Measurements from ENCODE around the gene CACNB1.

CACNB1 gene

DNA sequence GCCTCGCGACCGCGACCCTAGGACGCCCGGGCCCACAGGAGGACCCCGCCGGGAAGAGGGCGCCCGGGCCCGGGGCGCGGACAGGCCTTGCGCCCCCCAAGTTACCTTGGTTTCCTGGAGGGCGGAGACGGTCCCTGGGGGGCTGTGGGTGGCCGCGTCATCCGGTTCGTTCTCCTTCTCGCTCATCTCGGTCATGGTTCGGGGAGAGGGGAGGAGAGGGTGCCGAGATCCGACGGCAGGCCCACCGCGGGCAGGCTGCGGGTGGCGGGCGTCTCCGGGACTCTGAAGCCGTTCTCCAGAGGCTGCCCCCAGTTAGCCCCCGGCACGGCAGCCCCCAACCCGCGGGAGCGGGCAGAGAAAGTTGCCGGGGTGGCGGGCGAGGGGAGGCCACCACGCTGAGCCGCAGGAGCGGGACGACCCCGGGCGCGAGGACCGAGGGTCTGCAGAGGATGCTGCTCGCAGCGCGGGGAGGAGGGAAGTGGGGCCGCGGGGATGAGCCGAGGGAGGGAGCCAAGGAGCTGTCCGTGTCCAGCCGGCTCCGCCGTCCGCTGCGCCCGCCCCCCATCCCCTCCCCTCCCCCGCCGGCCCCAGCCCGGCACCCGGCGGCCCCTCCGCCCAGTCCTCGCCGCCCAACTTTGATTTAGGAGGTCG lies 28.0 kb upstream of the CACNB1 start, which contains the start of gene STAC2:
Gene STAC2 (minus strand): TSS at position 638 of the 651 bp plus-strand sequence. CDS start 443 bp downstream, at position 195.
- no peak for DNase-seq

DNA sequence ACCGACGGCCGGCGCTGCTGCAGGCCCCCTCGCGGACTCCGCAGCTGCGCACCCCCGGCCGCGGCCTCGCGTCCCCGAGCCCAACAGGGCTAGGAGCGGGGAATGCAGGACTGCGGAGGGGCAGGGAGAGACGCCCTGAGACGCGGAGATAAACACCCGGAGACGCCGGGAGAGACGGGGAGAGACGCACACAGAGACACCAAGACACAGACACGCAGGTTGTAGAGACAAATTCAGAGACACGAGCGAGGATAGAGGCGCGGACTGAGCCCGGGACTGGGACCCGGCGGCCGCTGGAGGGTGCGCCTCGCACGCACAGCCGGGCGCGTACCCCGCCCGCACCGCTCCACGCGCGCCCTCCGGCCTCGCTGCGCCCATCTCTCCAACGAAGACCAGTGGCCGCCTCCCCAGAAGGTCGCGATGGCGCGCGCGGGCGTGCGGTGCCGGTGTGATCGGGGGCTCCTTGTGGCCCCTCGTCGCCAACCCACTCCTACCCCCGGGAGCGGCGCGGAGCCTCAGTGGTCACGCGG lies 27.4 kb upstream of the CACNB1 start:
- no peak for DNase-seq

DNA sequence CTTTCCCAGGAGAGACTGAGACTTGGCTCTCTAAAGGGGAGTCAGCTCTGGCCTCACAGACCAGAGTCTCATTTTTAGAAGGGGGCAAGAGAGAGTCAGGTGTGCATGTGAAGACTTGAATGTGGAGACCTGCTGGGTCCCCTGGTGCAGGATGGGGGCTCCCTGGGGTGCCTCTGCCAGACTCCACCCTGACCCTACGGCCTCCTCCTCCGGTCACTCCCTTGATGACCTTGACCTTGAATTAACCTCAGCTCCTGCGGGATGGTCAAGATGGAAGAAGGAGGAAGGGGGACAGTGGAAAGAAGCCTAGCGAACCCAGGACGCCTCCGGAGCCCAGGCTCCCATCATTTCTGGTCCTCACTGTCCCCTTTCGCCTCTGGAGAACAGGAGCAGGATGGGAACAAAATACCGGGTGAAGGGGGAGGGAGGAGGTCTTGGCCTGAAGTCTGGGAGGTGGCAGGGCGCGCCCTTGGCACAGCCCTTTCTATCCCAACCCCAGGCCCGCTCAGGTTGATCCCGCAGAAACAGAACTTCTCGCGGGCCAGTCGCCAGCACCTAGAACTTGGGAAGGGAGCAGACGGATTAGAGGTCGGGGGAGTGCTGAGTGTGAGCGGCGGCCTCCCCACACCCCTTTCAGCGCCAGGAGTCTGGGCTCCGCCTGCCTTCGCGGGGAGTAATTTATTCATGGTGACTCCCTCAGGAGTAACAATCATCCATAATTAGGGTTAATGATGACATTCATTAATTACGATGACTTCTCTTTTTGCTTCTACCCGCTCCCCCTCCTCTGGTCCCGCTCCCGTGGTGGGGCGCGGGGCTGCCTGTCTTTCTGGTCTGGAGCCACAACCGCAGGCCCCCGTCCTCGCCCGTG lies 26.7 kb upstream of the CACNB1 start:
- DNase-seq = no peak

DNA sequence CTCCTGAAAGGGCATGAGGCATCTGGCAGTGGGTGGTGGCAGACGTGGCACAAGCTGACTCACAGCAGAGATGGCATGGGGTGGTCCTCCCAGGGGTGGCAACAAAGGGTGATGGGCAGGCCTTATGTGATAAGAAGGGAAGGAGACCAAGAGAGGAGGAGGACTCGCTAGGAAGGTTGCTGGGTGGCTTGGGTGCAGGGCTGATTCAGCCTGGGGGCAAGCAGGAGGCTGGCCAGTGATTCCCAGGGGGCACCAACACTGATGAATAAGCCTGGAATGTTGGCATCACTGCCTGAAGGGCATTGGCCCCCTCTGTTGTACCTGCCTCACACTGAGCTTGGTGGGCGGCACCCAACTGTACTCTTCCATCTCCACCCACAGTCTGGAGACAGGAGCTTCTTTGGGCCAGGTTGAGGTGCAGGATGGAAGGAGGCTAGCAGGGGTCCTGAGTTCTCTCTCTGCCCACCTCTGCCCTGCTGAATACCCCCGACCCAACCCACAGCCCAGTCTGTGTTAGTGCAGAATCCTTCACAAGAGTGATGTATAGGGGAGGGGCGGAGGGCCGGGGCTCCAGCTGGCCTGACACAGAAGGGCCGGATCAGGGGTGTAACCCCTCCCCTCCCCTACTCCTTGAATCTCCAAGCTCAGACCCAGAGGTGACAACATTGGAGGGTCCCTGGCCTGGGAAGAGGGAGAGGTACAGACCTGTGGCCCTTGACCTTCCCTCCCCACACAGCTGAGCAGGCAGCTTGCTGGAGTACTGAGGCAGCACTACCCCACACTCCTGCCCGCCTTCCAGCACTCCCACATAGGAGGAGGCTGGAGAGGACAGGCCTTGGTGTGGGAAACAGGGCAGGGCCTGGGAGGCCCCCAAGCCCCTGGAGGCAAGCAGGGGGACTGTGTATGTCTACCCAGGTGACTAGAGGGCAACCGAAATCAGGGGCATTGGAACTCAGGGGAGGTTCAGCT lies 25.7 kb upstream of the CACNB1 start:
- DNase-seq = no peak

DNA sequence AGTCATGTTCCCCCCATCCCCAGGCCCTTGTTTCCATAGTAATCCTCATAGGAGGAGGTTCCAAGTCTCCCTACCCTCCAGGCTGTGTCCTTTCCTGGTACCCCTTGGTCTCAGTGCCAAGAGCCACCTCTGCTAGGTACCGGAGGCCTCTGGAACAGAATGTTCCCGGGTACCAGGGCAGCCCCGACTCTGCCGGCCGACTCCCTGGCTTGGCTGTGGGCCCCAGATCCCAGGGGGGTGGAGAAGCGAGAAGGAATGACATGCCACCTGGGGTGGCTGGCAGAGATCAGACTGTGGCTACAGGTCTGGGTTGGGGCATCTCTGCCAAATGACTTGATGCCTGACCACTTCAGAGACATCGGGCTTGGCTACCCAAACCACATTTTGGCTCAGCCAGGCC lies 24.7 kb upstream of the CACNB1 start:
- no peak for DNase-seq

DNA sequence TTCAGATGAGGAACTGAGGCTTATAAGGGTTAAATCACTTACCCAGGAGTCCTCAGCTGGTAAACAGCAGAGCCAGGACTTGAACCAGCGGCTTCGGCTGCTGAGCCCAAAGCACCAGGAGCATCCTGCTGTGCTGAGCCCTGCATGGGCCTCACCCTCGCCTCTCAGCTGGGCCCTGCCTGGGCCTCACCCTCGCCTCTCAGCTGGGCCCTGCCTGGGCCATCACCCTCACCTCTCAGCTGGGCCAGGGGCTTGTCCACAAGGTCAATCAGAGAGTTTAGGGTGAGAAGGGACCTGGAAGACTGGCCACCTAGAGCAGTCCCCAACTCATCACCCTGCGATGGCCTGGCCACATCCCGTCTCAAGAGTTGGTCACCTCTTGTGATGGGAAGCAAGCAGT lies 24.1 kb upstream of the CACNB1 start:
- no peak for DNase-seq

DNA sequence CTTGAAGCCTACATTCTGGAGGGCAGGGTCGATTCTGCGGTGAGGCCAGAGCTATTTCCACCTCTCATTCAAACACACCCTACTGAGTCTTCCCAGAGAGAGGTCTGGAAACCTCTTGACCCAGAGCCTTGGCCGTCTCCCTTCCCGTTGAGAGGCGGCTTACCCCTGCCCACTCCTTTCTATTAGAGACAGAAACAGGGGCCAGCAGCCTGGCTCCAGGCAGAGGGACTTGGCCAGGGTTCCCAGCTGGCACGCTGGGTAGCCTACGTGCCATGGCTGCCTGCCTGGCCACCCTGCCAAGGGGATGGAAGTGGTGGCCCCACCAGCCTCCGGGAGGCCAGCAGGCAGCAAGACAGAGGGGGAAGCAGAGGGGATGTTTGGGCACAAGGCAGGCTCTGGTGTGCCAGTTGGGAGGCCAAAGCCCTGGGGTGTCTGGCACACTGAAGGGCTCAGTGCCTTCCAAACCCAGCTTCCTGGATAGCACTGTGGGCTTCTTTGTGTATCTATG lies 22.2 kb upstream of the CACNB1 start:
- no peak for DNase-seq

DNA sequence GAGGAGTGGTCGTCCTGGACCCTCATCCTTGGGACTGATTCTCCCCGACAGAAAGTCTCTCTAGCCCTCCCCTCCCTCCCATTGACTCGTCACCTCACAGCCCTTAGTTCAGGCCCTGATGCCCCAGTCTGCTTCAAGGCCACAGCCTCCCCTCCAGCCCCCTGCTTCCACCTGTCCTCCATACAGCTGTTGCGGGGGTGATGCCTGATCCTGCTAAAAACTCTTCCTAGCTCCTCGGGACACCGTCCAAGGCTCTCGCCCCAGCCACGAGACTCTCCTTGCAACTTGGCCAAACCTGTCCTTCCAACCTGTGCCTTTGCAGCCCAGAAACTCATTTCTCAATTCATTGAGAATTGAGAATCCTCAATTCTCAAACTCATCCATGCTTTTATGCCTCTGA lies 21.4 kb upstream of the CACNB1 start:
- no peak for DNase-seq

DNA sequence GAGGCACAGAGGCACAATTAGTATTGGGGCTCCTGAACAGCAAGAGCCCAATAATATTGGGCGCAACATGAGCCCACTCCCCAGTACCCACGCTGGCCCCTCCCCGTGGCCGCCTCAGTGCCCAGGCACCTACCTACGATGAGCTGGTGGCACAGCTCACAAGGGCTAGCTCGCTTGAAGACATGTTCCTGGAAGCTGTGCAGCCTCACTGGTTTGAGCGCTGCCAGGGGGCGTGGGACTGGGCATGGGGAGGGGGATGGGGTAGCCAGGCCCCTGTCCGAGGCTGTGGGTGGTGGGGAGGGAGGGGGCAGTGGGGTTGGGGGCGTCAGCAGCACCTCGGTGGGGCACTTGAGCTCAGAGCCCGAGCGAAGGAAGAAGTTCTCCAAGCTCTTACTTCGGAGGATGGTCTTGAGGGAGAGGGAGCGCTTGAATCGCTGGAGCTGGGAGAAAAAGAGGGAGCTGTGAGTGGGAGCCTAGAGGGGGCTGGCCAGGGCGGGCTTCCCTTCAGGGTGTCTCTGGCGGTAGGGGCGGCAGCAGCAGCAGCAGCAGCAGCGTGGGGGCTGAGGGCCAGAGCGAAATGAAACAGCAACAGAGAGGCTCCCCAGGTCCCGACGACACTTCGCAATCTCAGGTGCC lies 20.4 kb upstream of the CACNB1 start:
- DNase-seq = no peak

DNA sequence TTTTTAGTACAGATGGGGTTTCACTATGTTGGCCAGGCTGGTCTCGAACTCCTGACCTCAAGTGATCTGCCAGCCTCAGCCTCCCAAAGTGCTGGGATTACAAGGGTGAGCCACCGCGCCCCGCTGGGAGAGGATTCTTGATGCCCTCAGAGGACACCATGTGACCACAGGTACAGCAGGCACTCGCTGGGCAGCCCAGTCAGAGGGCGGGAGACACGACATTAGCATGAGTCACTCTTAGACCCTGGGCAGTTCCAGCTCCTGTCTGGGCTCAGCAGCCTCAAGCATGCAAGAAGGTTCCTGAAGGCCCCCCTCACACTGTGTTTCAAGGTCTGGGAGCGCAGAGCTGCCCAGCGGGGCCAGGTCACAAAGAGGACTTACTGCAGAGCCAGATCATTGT lies 16.4 kb upstream of the CACNB1 start:
- no peak for DNase-seq

DNA sequence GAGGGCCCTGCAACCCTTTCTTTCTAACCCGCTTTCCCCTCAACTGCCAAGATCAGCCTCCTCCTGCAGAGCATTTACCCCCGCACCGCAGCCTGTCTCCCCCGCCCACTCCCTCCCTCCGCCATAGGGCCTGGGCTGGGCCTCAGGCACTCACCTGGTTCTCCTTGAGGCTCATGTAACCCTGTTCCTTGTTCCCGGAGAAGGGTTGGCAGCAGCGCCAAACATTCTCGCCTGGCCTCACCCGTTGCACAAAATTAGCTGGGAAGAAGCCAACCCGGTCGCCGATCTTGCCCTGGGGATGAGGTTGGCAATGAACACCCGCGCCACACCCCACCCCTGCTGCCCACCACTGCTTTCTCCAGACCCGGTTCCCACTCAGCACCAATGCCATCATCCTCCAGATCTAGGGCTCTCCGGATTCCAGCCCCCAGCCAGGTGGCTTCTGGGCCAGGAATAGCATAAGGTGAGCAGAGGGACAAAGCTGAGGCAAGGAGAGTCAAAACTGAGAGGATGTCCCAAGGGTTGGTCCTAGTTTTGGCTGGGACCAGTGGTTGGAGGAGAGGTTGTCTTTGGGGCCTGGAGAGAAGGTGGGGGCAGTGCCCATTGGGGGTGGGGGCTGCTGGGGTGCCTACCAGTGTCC lies 15.5 kb upstream of the CACNB1 start:
- DNase-seq = no peak

DNA sequence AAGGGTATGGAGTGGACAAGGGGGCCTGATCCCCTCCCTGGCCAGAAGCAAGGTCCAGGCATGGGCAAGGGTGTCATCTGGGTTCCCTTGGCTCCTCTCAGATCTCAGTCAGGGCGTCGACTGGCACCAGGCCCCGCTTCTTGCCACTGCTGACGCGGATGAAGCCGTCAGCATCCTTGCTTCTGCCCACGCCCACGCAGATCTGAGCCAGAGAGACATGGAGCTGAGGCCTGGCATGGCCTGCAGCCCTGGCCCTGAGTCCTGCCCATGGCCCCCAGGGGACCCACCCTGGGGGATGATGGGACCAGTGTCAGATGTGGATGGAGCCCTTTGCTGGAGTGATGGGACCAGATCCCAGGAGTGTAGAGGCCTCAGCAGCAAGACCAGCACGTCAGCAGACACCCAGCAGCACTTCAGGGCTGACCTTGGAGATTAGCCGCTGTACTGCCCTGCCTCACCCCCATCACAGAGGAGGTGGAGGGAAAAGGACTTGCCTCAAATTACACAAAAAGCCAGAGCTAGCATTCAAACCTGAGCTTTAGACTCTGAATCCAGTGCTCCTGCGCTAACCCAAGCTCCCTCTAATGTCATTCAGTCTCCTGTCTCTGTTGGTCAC lies 14.8 kb upstream of the CACNB1 start:
- no peak for DNase-seq

DNA sequence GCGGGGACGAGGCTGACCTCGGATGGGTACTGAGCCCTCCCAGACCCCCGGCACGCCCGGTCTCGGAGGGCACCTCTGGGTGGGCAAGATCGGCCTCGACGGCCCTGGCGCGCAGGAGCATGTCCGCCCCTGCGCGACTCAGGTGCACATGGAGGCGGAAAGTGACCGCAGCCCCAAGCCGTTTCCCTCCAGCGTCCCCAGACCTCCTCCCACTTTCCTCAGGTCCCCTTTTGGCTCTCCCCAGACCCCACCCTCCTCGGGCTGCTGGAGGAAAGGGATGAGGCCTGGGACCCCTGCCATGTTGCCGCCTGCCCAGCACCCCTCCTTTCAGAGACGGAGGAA lies 12.6 kb upstream of the CACNB1 start:
- DNase-seq = no peak

DNA sequence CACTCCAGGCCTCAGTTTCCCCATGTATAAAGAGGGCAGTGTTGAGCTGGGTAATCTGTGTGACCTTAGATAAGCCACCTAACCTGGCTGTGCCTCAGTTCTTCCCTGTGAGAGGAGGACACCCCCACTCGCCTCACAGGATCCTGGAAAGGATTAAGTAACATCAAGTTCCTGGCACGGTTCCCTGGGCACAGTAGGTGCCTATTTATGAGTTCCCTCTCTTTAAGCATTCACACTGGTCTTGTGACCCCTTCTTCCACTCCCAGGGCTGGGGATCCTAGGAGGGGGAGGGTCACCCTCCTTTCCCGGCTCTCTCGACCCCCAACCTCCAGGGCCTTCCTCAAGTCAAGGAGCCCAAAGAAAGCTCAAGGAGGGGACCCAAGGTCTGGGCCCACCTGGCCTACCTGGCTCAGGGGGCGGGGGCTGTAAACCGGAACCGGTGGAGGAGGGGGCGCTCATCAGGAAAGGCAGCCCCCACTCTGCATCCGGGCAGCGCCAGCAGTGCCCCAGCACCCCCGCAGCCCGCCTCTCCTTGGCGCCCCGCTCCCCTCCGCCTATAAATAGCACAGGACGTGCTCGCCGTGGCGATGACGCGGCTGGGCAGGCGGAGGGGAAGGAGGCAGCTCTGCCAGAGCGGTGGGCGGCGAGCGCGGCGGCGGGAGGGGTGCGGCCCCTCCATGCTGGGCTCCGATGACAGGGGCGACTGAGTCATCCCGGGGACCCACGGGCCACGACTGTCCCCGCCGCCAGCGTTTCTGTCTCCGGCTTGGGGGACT lies 12.0 kb upstream of the CACNB1 start:
- peak; percentile 71 for DNase-seq

DNA sequence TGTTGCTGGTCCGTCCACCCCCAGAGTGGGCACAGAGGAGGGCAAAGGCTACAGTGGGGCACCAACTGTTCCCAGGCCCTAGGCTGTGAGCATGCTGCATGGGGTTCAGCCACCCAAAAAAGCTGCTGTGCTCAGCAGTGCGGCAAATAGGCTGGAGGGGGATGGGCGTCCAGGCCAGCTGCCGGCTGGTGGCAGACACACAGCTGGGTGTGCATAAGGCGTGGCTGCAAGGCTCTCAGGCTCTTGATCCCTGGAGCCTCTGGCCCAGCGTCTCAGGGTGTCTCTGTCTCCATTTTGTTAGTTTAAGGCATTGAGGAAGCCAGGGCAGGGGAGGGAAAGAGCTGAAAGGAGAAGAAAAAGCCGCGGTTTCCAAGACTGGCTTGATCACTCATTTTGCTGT lies 11.4 kb upstream of the CACNB1 start:
- DNase-seq = no peak

DNA sequence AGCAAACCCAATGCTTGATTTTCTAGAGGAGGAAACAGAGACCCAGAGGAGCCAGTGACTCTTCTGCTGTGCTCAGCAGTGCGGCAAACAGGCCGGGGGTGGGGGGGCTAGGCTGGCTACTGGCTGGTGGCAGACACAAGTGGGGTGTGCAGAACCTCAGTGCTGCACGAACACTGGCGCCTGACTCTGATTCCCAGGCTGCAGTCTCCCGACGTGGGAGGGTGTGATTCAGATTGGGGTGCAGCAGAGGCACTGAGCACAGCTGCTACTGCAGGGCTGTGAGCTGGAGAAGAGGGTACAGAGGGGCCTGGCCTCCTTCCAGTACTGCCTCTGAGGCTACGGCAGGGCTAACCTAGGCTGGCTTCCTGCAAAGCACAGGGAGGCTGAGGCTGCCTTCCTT lies 10.7 kb upstream of the CACNB1 start:
- no peak for DNase-seq

DNA sequence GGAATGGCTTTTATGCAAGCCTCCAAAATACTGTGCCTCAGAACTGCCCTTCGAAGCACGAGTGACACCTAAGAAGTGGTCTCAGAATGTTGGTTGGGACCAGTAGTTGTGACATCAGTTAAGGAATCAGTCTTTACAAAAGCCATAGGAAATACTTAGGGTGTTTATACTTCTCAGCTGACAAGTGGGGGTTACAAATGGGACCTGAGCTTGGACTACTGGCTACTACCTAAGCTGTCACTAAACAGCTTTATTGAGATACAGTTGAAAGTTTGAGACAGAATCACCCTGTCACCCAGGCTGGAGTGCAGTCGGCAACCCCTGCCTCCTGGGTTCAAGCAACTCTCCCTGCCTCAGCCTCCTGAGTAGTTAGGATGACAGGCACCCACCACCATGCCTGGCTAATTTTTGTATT lies 7.7 kb upstream of the CACNB1 start:
- DNase-seq = no peak

DNA sequence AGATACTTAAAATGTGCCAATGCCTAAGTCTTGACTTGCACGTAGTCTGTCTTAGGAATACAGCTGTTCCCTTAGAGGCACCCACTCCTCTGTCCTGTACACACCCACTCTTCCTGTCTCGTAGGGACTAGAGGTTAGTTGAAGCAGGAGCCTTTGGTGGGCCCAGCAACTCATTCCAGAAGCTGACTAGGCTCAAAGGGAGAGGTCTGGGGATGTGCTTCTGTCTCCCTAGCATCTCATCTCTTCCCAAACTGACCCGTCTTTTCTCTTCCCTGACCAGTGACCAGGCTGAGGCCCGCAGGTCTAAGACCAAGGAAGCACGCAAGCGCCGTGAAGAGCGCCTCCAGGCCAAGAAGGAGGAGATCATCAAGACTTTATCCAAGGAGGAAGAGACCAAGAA lies 6.8 kb upstream of the CACNB1 start:
- DNase-seq = no peak

DNA sequence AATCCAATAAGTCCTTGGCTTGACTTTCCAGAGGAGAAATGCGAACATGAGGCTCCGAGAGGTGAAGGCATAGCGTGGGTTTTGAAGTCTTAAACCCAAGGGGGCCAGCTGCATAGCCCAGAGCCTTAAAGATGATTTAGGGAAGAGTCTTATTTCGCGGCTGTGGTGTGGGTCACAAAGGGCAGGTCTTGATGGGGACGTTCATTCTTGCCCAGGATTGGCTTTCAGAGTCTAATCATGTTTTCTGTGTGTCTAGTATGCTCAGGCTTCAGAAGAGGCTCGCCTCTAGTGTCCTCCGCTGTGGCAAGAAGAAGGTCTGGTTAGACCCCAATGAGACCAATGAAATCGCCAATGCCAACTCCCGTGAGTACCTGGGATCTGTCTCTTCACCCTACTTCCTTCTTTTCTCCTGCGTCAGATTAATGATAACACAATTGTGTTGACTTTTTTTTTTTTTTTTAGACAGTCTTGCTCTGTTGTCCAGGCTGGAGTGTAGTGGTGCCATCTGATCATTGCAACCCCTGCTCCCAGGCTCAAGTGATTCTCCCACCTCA lies 3.6 kb upstream of the CACNB1 start:
- DNase-seq = no peak
